WTC11 (cell line): ENCODE measurements around the gene RHOBTB1. TPM values are rescaled to one million over a fixed set of nuclear protein-coding genes. Genes with fewer than 3 reads are reported as not detected.
A peak's percentile ranks its signal among the peaks of the same experiment; 100 is the strongest.

ENCODE experiments used
- ATAC-seq: fragments of 200-7000 bp; cut with Tn5 transposase; 2 replicates; pipeline ENCODE4 v1.10.0; 2021; ENCODE audit warnings: mild to moderate bottlenecking, moderate library complexity
- CTCF ChIA-PET: fragments of 300-600 bp; sonication (Branson Sonifier 250); formaldehyde crosslinking; loops from one replicate; lab custom pipeline; 2021; ENCODE audit warnings: antibody characterized with exemption; lab: Charles Lee
- POLR2A ChIA-PET: fragments of 350-600 bp; sonication (Branson Sonifier 250); formaldehyde crosslinking; loops from one replicate; lab custom pipeline; 2021; ENCODE audit warnings: antibody characterized with exemption; lab: Charles Lee
- DNase-seq: peaks from one replicate; pipeline ENCODE4 v3.0.0; 2021; ENCODE audit warnings: low spot score
- H3K27ac Mint-ChIP-seq: 2 replicates; pipeline ENCODE4 v1.8.0; 2021; ENCODE audit warnings: mixed read lengths
- H3K27me3 Mint-ChIP-seq: 2 replicates; pipeline ENCODE4 v1.8.0; 2021; ENCODE audit warnings: low read depth, mild to moderate bottlenecking, moderate library complexity, mixed read lengths
- H3K36me3 Mint-ChIP-seq: 2 replicates; pipeline ENCODE4 v1.8.0; 2021; ENCODE audit warnings: mixed read lengths
- H3K4me1 Mint-ChIP-seq: 2 replicates; pipeline ENCODE4 v1.8.0; 2022; ENCODE audit warnings: mixed read lengths
- H3K4me3 Mint-ChIP-seq: 2 replicates; pipeline ENCODE4 v1.8.0; 2021; ENCODE audit warnings: mild to moderate bottlenecking, moderate library complexity, mixed read lengths
- H3K9me3 Mint-ChIP-seq: 2 replicates; pipeline ENCODE4 v1.8.0; 2021; ENCODE audit warnings: mixed read lengths
- ATF3 ChIP-seq: sonication (generic); formaldehyde crosslinking; conservative IDR thresholded peaks from 2 replicates; pipeline ENCODE4 v1.8.1; 2022; ENCODE audit warnings: mild to moderate bottlenecking, missing genetic modification reagents
- CDX4 ChIP-seq: fragments of 250-450 bp; sonication (Bioruptor Pico); IDR thresholded peaks from 2 replicates; pipeline ENCODE4 v1.9.0; 2021; ENCODE audit warnings: moderate library complexity, mild to moderate bottlenecking, inconsistent platforms, borderline replicate concordance
- CREM ChIP-seq: sonication (generic); formaldehyde crosslinking; IDR thresholded peaks from 2 replicates; pipeline ENCODE4 v1.8.1; 2022; ENCODE audit warnings: mild to moderate bottlenecking, missing genetic modification reagents, moderate library complexity
- E2F4 ChIP-seq: sonication (generic); formaldehyde crosslinking; IDR thresholded peaks from 2 replicates; pipeline ENCODE4 v1.8.1; 2022; ENCODE audit warnings: low read depth, mild to moderate bottlenecking, moderate library complexity, missing genetic modification reagents, borderline replicate concordance
- E2F5 ChIP-seq: sonication (generic); formaldehyde crosslinking; IDR thresholded peaks from 2 replicates; pipeline ENCODE4 v1.8.1; 2022; ENCODE audit warnings: mild to moderate bottlenecking, moderate library complexity, missing genetic modification reagents
- ERG ChIP-seq: fragments of 250-450 bp; sonication (Bioruptor Pico); IDR thresholded peaks from 2 replicates; pipeline ENCODE4 v1.8.0; 2021; ENCODE audit warnings: mild to moderate bottlenecking
- JAZF1 ChIP-seq: fragments of 250-450 bp; sonication (Bioruptor Pico); IDR thresholded peaks from 2 replicates; pipeline ENCODE4 v1.9.0; 2021; ENCODE audit warnings: moderate library complexity, mild to moderate bottlenecking, inconsistent platforms
- KAT7 ChIP-seq: sonication (generic); formaldehyde crosslinking; IDR thresholded peaks from 2 replicates; pipeline ENCODE4 v1.8.1; 2023; ENCODE audit warnings: missing genetic modification reagents, mild to moderate bottlenecking, borderline replicate concordance
- MLX ChIP-seq: sonication (generic); formaldehyde crosslinking; IDR thresholded peaks from 2 replicates; pipeline ENCODE4 v1.8.1; 2023; ENCODE audit warnings: mild to moderate bottlenecking, missing genetic modification reagents, moderate library complexity
- NFATC4 ChIP-seq: fragments of 250-450 bp; sonication (Bioruptor Pico); IDR thresholded peaks from 2 replicates; pipeline ENCODE4 v1.9.0; 2021; ENCODE audit warnings: mild to moderate bottlenecking
- NFE2L1 ChIP-seq: sonication (generic); formaldehyde crosslinking; IDR thresholded peaks from 2 replicates; pipeline ENCODE4 v1.8.1; 2023; ENCODE audit warnings: missing genetic modification reagents
- NR3C1 ChIP-seq: sonication (generic); formaldehyde crosslinking; conservative IDR thresholded peaks from 2 replicates; pipeline ENCODE4 v1.8.1; 2023; ENCODE audit warnings: low read depth, mild to moderate bottlenecking, missing genetic modification reagents
- PREB ChIP-seq: sonication (generic); formaldehyde crosslinking; IDR thresholded peaks from 2 replicates; pipeline ENCODE4 v1.8.1; 2022; ENCODE audit warnings: mild to moderate bottlenecking, missing genetic modification reagents, moderate library complexity, borderline replicate concordance
- RELA ChIP-seq: sonication (generic); formaldehyde crosslinking; IDR thresholded peaks from 2 replicates; pipeline ENCODE4 v1.8.1; 2022; ENCODE audit warnings: missing genetic modification reagents, mild to moderate bottlenecking, borderline replicate concordance
- RORB ChIP-seq: fragments of 250-450 bp; sonication (Bioruptor Pico); IDR thresholded peaks from 2 replicates; pipeline ENCODE4 v1.9.0; 2021; ENCODE audit warnings: mild to moderate bottlenecking
- SMAD4 ChIP-seq: sonication (generic); formaldehyde crosslinking; IDR thresholded peaks from 2 replicates; pipeline ENCODE4 v1.8.0; 2022; ENCODE audit warnings: mild to moderate bottlenecking, missing genetic modification reagents
- TCF7 ChIP-seq: sonication (generic); formaldehyde crosslinking; IDR thresholded peaks from 2 replicates; pipeline ENCODE4 v1.8.0; 2022; ENCODE audit warnings: mild to moderate bottlenecking, low read depth, missing genetic modification reagents, moderate library complexity
- USF1 ChIP-seq: sonication (generic); formaldehyde crosslinking; IDR thresholded peaks from 2 replicates; pipeline ENCODE4 v1.8.0; 2022; ENCODE audit warnings: mild to moderate bottlenecking, missing genetic modification reagents
- ZMAT4 ChIP-seq: fragments of 250-450 bp; sonication (Bioruptor Pico); IDR thresholded peaks from 2 replicates; pipeline ENCODE4 v1.9.0; 2021; ENCODE audit warnings: mild to moderate bottlenecking
- ZNF232 ChIP-seq: sonication (generic); formaldehyde crosslinking; IDR thresholded peaks from 2 replicates; pipeline ENCODE4 v1.8.0; 2022; ENCODE audit warnings: mild to moderate bottlenecking, missing genetic modification reagents
- ZNF317 ChIP-seq: sonication (generic); formaldehyde crosslinking; IDR thresholded peaks from 2 replicates; pipeline ENCODE4 v1.8.1; 2023; ENCODE audit warnings: low read depth, mild to moderate bottlenecking, moderate library complexity, missing genetic modification reagents, borderline replicate concordance
- ZNF396 ChIP-seq: fragments of 250-450 bp; sonication (Bioruptor Pico); IDR thresholded peaks from 2 replicates; pipeline ENCODE4 v1.8.0; 2021; ENCODE audit warnings: mild to moderate bottlenecking, moderate library complexity, borderline replicate concordance
- total RNA-seq: library from RNA; stranded (reverse); gene quantifications from 3 replicates; pipeline ENCODE4 v1.2.3, GENCODE V29; 2021

The RHOBTB1 gene
- total RNA-seq, 1 experiment from 2014 or later, result 6.9 TPM

GRCh38 chr10:60911216-60911615 lies 32.8 kb downstream of the RHOBTB1 start:
- H3K27ac Mint-ChIP-seq, result peak overlapping the region; percentile 9; the same call in 1 of the 2 replicates
- DNase-seq (no peak), ATAC-seq (no peak)
- peaks cover 2% of the 10 kb centered on the region; the same call in 1 of the 2 replicates for H3K4me1 Mint-ChIP-seq
- no peak overlapping the region for H3K4me3 Mint-ChIP-seq
- CTCF ChIA-PET, result no interaction called here
- peaks cover 16% of the 10 kb centered on the region for H3K36me3 Mint-ChIP-seq
- peaks cover 15% of the 10 kb centered on the region for H3K9me3 Mint-ChIP-seq
- no peaks in the 10 kb centered on the region for H3K27me3 Mint-ChIP-seq
- POLR2A ChIA-PET, result no interaction called here
- no peak for TF ChIP-seq JAZF1 (CRISPR knock-in tag)
- TF ChIP-seq CDX4 (CRISPR knock-in tag), result no peak
- TF ChIP-seq USF1 (CRISPR knock-in tag), result no peak

GRCh38 chr10:60910543-60910942 lies 33.4 kb downstream of the RHOBTB1 start:
- Mint-ChIP-seq H3K9me3 (peaks cover 22% of the 10 kb centered on the region), H3K36me3 (peaks cover 22% of the 10 kb centered on the region), H3K27me3 (no peaks in the 10 kb centered on the region), H3K4me1 (peaks cover 2% of the 10 kb centered on the region; the same call in 1 of the 2 replicates), H3K27ac (no peak overlapping the region), H3K4me3 (no peak overlapping the region)
- DNase-seq (no peak), ATAC-seq (no peak)
- no peak for TF ChIP-seq KAT7 (CRISPR knock-in tag)
- no peak for TF ChIP-seq ZNF317 (CRISPR knock-in tag)
- no peak for TF ChIP-seq ZNF232
- TF ChIP-seq ZMAT4 (CRISPR knock-in tag), result no peak
- no peak for TF ChIP-seq E2F5 (CRISPR knock-in tag)
- TF ChIP-seq NFATC4, result no peak
- no peak for TF ChIP-seq MLX
- TF ChIP-seq ZNF396, result no peak
- no peak for TF ChIP-seq PREB
- no peak for TF ChIP-seq NR3C1 (CRISPR knock-in tag)
- TF ChIP-seq SMAD4, result no peak
- TF ChIP-seq TCF7 (CRISPR knock-in tag), result no peak
- TF ChIP-seq NFE2L1, result no peak
- TF ChIP-seq ATF3, result no peak
- no peak for TF ChIP-seq RORB
- TF ChIP-seq E2F4, result no peak
- TF ChIP-seq ERG (CRISPR knock-in tag), result no peak
- no peak for TF ChIP-seq CREM
- no peak for TF ChIP-seq RELA (CRISPR knock-in tag)
- ChIA-PET POLR2A (no interaction called here), CTCF (no interaction called here)
